IPS DF 4.7 (cell line): Measurements from ENCODE around the gene SHTN1.

Experiments used
- DNase-seq: peaks from one replicate; pipeline ENCODE4 v3.0.0-alpha.2; 2013; ENCODE audit warnings: low spot score; ENCODE audit errors: extremely low read depth

Gene SHTN1

GRCh38 chr10:116836083-116836482 is 168.9 kb downstream of the SHTN1 start:
- DNase-seq: peak; percentile 71

GRCh38 chr10:116835658-116836057 is 169.3 kb downstream of the SHTN1 start:
- DNase-seq: no peak

- DNase-seq: no peak
Observed at GRCh38 chr10:116833986-116834985, 170.7 kb downstream of the SHTN1 start.

GRCh38 chr10:116831790-116832189 is 173.2 kb downstream of the SHTN1 start:
- DNase-seq: no peak
